Muscle of arm (tissue), 14 donors: ENCODE measurements around the gene FOXRED2. TPM values are rescaled to one million over a fixed set of nuclear protein-coding genes. Genes with fewer than 3 reads are reported as not detected.
"Not testable (repeated sequence)": the region's sequence is repeated elsewhere in the genome, so short reads cannot be mapped to it uniquely, and the experiment has no call there.

Source experiments
- DNase-seq: peaks from one replicate; pipeline ENCODE4 v3.0.0-alpha.2; 2013
- long read RNA-seq, 11 donors: transcript quantifications; one replicate each; lab custom pipeline, GENCODE V29; 2026
- polyA plus RNA-seq, 12 donors: library from polyadenylated mRNA; unstranded; fragments of 120-200 nt; gene quantifications; one replicate each; pipeline ENCODE4 v1.2.1, GENCODE V29; 2013; ENCODE audit not compliant: insufficient read length in 12 of 12

The FOXRED2 gene
- 10 to 100 TPM in 10 of 12 donors, 1 to 10 TPM in 1, not detected in 1; 9.8 to 23.2 (median 18.0) TPM for polyA plus RNA-seq
- long read RNA-seq, donor 1, partial matches to known transcripts = 0 of 1 reads
- long read RNA-seq, donor 1, other reads (novel, unspliced or antisense) = 0 of 1 reads
- long read RNA-seq, donor 2, full-length matches to known transcripts = 3 of 3 reads
- long read RNA-seq, donor 2, partial matches to known transcripts = 0 of 3 reads
- long read RNA-seq, donor 2, other reads (novel, unspliced or antisense) = 0 of 3 reads
- long read RNA-seq, donor 3, full-length matches to known transcripts = 2 of 2 reads
- long read RNA-seq, donor 3, partial matches to known transcripts = 0 of 2 reads
- long read RNA-seq, donor 3, other reads (novel, unspliced or antisense) = 0 of 2 reads
- long read RNA-seq, donor 4 = 0 reads
- long read RNA-seq, donor 5, partial matches to known transcripts = 0 of 6 reads
- long read RNA-seq, donor 5, other reads (novel, unspliced or antisense) = 0 of 6 reads
- long read RNA-seq, donor 6, full-length matches to known transcripts = 1 of 1 reads
- long read RNA-seq, donor 6, partial matches to known transcripts = 0 of 1 reads
- long read RNA-seq, donor 6, other reads (novel, unspliced or antisense) = 0 of 1 reads
- long read RNA-seq, donor 7, full-length matches to known transcripts = 4 of 4 reads
- long read RNA-seq, donor 7, partial matches to known transcripts = 0 of 4 reads
- long read RNA-seq, donor 7, other reads (novel, unspliced or antisense) = 0 of 4 reads
- long read RNA-seq, donor 8, full-length matches to known transcripts = 7 of 13 reads
- long read RNA-seq, donor 8, partial matches to known transcripts = 6 of 13 reads
- long read RNA-seq, donor 8, other reads (novel, unspliced or antisense) = 0 of 13 reads
- long read RNA-seq, donor 9, partial matches to known transcripts = 0 of 1 reads
- long read RNA-seq, donor 9, other reads (novel, unspliced or antisense) = 0 of 1 reads
- long read RNA-seq, donor 10, partial matches to known transcripts = 0 of 3 reads
- long read RNA-seq, donor 10, other reads (novel, unspliced or antisense) = 0 of 3 reads
- long read RNA-seq, donor 11, full-length matches to known transcripts = 6 of 6 reads
- long read RNA-seq, donor 11, partial matches to known transcripts = 0 of 6 reads
- long read RNA-seq, donor 11, other reads (novel, unspliced or antisense) = 0 of 6 reads

GRCh38 chr22:36506637-36507517 is at the start of gene FOXRED2:
Gene FOXRED2 (minus strand): TSS chr22:36507040. CDS start chr22:36506422, 618 bp downstream.
- DNase-seq = peak; percentile 87

GRCh38 chr22:36554098-36554497 is 47.3 kb upstream of the FOXRED2 start:
- no peak for DNase-seq

GRCh38 chr22:36552289-36552688 is 45.4 kb upstream of the FOXRED2 start:
- DNase-seq = no peak

GRCh38 chr22:36550701-36551495 is 44.1 kb upstream of the FOXRED2 start:
- DNase-seq = no peak

GRCh38 chr22:36549033-36549432 is 42.2 kb upstream of the FOXRED2 start:
- DNase-seq = no peak

- DNase-seq = no peak
Measured at GRCh38 chr22:36548606-36549005, 41.8 kb upstream of the FOXRED2 start.

GRCh38 chr22:36546932-36547331 is 40.1 kb upstream of the FOXRED2 start:
- no peak for DNase-seq

- peak; percentile 49 for DNase-seq
Measured at GRCh38 chr22:36546092-36546804, 39.4 kb upstream of the FOXRED2 start.

- DNase-seq = no peak
Measured at GRCh38 chr22:36544107-36544620, 37.3 kb upstream of the FOXRED2 start.

GRCh38 chr22:36541831-36542411 is 35.1 kb upstream of the FOXRED2 start:
- no peak for DNase-seq

- DNase-seq = no peak
Measured at GRCh38 chr22:36540867-36541642, 34.2 kb upstream of the FOXRED2 start.

- DNase-seq = no peak
Measured at GRCh38 chr22:36538529-36538928, 31.7 kb upstream of the FOXRED2 start.

GRCh38 chr22:36536717-36537116 is 29.9 kb upstream of the FOXRED2 start:
- DNase-seq = no peak

GRCh38 chr22:36533320-36533719 is 26.5 kb upstream of the FOXRED2 start:
- not testable (repeated sequence) for DNase-seq

GRCh38 chr22:36532466-36532865 is 25.6 kb upstream of the FOXRED2 start:
- DNase-seq = no peak

- DNase-seq = peak; percentile 98
Measured at GRCh38 chr22:36528795-36529751, 22.2 kb upstream of the FOXRED2 start, which contains the start of gene EIF3D. Gene EIF3D (minus strand): TSS chr22:36529166. CDS start chr22:36526121, 3,045 bp downstream.

GRCh38 chr22:36528341-36528740 is 21.5 kb upstream of the FOXRED2 start:
- no peak for DNase-seq
